Neutrophil (primary cell): Measurements from ENCODE around the gene DPH3.

Experiments used
- H3K27ac ChIP-seq: fragments of 200-600 bp; sonication (generic); 2 replicates; pipeline ENCODE4 v1.5.1; 2016; ENCODE audit warnings: mild to moderate bottlenecking, moderate library complexity
- H3K27me3 ChIP-seq: fragments of 200-600 bp; sonication (generic); 2 replicates; pipeline ENCODE4 v1.6.0; 2016; ENCODE audit warnings: mild to moderate bottlenecking
- H3K36me3 ChIP-seq: fragments of 200-600 bp; sonication (generic); 2 replicates; pipeline ENCODE4 v1.5.1; 2017
- H3K4me1 ChIP-seq, 2 experiments: fragments of 200-600 bp in 1 of 2; sonication (generic) in 1 of 2; 1 replicate in 1 of 2; 2 replicates in 1 of 2; pipeline versions ENCODE4 v1.5.1 to v1.6.1; 2013 to 2016; ENCODE audit warnings: low read depth in 1 of 2, low read length in 1 of 2, mild to moderate bottlenecking in 1 of 2, moderate library complexity in 1 of 2; ENCODE audit not compliant: control insufficient read depth in 1 of 2, insufficient read depth in 1 of 2
- H3K4me3 ChIP-seq, 2 experiments: fragments of 200-600 bp in 1 of 2; sonication (generic) in 1 of 2; 1 replicate in 1 of 2; 2 replicates in 1 of 2; pipeline ENCODE4 v1.5.1; 2013 to 2016; ENCODE audit warnings: low read depth in 1 of 2, low read length in 1 of 2, mild to moderate bottlenecking in 1 of 2, moderate library complexity in 1 of 2
- H3K9me3 ChIP-seq: fragments of 200-600 bp; sonication (generic); 2 replicates; pipeline ENCODE4 v1.5.1; 2016
- TF ChIP-seq, protein P1 (sequence below): fragments of 200-600 bp; sonication (generic); IDR thresholded peaks from 2 replicates; pipeline ENCODE4 v1.5.1; 2016; ENCODE audit warnings: antibody characterized with exemption

DPH3 gene

GRCh38 chr3:16243706-16244490, 20.8 kb downstream of the DPH3 start:
- no peaks in the 10 kb centered on the region for H3K27me3 ChIP-seq
- peaks cover 9 to 15% of the 10 kb centered on the region in 2 experiments for H3K4me1 ChIP-seq
- H3K4me3 ChIP-seq = no peak overlapping the region
- TF ChIP-seq, protein P1, sequence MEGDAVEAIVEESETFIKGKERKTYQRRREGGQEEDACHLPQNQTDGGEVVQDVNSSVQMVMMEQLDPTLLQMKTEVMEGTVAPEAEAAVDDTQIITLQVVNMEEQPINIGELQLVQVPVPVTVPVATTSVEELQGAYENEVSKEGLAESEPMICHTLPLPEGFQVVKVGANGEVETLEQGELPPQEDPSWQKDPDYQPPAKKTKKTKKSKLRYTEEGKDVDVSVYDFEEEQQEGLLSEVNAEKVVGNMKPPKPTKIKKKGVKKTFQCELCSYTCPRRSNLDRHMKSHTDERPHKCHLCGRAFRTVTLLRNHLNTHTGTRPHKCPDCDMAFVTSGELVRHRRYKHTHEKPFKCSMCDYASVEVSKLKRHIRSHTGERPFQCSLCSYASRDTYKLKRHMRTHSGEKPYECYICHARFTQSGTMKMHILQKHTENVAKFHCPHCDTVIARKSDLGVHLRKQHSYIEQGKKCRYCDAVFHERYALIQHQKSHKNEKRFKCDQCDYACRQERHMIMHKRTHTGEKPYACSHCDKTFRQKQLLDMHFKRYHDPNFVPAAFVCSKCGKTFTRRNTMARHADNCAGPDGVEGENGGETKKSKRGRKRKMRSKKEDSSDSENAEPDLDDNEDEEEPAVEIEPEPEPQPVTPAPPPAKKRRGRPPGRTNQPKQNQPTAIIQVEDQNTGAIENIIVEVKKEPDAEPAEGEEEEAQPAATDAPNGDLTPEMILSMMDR = no peak
- no peaks in the 10 kb centered on the region for H3K36me3 ChIP-seq
- no peak overlapping the region for H3K27ac ChIP-seq
- H3K9me3 ChIP-seq = no peaks in the 10 kb centered on the region

DNA sequence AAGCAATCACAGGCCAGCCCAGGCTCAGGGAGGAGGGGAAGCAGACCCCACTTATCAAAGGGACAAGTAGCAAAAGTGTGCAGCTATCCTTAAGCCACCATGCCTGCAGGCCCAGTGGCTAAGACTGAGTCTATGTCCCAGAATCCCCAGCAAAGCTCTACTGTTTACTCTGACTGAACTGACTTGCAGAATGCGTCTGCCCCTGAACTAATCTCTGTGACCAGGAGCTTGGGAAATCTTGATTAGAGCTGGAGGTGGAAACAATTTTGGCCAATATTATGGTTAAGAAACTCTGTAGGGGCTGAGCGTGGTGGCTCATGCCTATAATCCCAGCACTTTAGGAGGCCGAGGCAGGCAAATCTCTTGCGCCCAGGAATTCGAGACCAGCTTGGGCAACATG, 22.6 kb downstream of the DPH3 start:
- Histone ChIP-seq H3K27ac (no peak overlapping the region), H3K4me3 (no peak overlapping the region), H3K36me3 (no peaks in the 10 kb centered on the region), H3K27me3 (no peaks in the 10 kb centered on the region), H3K9me3 (no peaks in the 10 kb centered on the region), H3K4me1 (peaks cover 5 to 12% of the 10 kb centered on the region in 2 experiments)
- TF ChIP-seq, protein P1 = no peak

DNA sequence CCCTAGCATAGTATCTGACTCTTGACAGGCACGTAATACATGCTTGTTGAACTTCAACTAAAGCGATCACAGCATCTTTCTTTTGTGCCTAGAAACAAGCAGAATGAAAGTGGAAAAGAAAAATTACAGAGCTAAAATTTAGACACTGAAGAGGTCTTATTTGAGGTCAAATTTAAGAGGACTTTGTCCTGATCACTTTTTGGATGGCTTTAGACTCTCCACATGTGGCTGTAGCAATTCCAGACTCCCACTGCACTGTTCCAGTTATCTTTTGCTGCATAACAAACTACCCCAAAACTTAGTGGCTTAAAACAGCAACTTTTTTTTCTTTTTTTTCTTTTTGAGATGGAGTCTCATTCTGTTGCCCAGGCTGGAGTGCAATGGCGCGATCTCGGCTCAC, 23.5 kb downstream of the DPH3 start:
- H3K27ac ChIP-seq = no peak overlapping the region
- H3K36me3 ChIP-seq = no peaks in the 10 kb centered on the region
- H3K9me3 ChIP-seq = no peaks in the 10 kb centered on the region
- no peak overlapping the region for H3K4me3 ChIP-seq
- no peaks in the 10 kb centered on the region for H3K27me3 ChIP-seq
- TF ChIP-seq, protein P1 = no peak
- peaks cover 7 to 18% of the 10 kb centered on the region in 2 experiments for H3K4me1 ChIP-seq

GRCh38 chr3:16240229-16241023, 24.3 kb downstream of the DPH3 start:
- H3K4me3 ChIP-seq = no peak overlapping the region
- TF ChIP-seq, protein P1 = no peak
- H3K27me3 ChIP-seq = no peaks in the 10 kb centered on the region
- H3K36me3 ChIP-seq = no peaks in the 10 kb centered on the region
- H3K9me3 ChIP-seq = no peaks in the 10 kb centered on the region
- no peak overlapping the region for H3K27ac ChIP-seq
- H3K4me1 ChIP-seq = peaks cover 7 to 20% of the 10 kb centered on the region in 2 experiments

- H3K27me3 ChIP-seq = no peaks in the 10 kb centered on the region
- H3K9me3 ChIP-seq = no peaks in the 10 kb centered on the region
- no peaks in the 10 kb centered on the region for H3K36me3 ChIP-seq
- H3K27ac ChIP-seq = no peak overlapping the region
- TF ChIP-seq, protein P1 = no peak
- peaks cover 7 to 20% of the 10 kb centered on the region in 2 experiments for H3K4me1 ChIP-seq
- no peak overlapping the region for H3K4me3 ChIP-seq
These were observed 25.0 kb downstream of the DPH3 start for GRCh38 chr3:16239780-16240179.
